GM12878 (cell line): Measurements from ENCODE around the gene KIF6. TPM values are rescaled to one million over a fixed set of nuclear protein-coding genes. Genes with fewer than 3 reads are reported as not detected.

Experiments
- ATAC-seq: fragments of 200-7000 bp; cut with Tn5 transposase; 3 replicates; pipeline ENCODE4 v1.9.1; 2020; ENCODE audit warnings: mild to moderate bottlenecking, moderate library complexity
- BruUV-seq: library from RNA; stranded (reverse); fragments of 400-500 nt; replicated peaks from 2 replicates; lab custom pipeline; 2021; lab: Mats Ljungman, UMichigan
- CTCF ChIA-PET: fragments of 300-600 bp; sonication (Branson Sonifier 250); formaldehyde crosslinking; extraction: SDS; loops from one replicate; lab custom pipeline; 2021; ENCODE audit warnings: inconsistent platforms; lab: Yijun Ruan, JAX
- POLR2A ChIA-PET: fragments of 350-600 bp; formaldehyde crosslinking; extraction: SDS; loops from one replicate; lab custom pipeline; 2021; ENCODE audit warnings: inconsistent platforms; lab: Charles Lee
- RAD21 ChIA-PET: fragments of 300-600 bp; sonication (Branson Sonifier 250); formaldehyde crosslinking; loops from one replicate; lab custom pipeline; 2023; ENCODE audit warnings: antibody characterized with exemption; ENCODE audit not compliant: unreplicated experiment; lab: Charles Lee
- SMC1A ChIA-PET: fragments of 300-600 bp; sonication (Branson Sonifier 250); formaldehyde crosslinking; loops from one replicate; lab custom pipeline; 2023; ENCODE audit not compliant: unreplicated experiment, uncharacterized antibody; lab: Charles Lee
- DNase-seq: peaks from one replicate; pipeline ENCODE4 v3.0.0-alpha.2; 2011; ENCODE audit warnings: low read depth, low spot score
- FAIRE-seq: peaks from 3 replicates; lab custom pipeline; 2011; peaks lifted over from hg19 to GRCh38; lab: Jason Lieb, UNC
- H2AFZ ChIP-seq: 2 replicates; pipeline ENCODE4 v1.6.0; 2011; ENCODE audit warnings: low read depth, low read length, control low read depth; ENCODE audit not compliant: control insufficient read depth
- H3K27ac ChIP-seq: 2 replicates; pipeline ENCODE4 v1.5.1; 2011; ENCODE audit warnings: control low read depth; ENCODE audit not compliant: control insufficient read depth, insufficient read depth
- H3K27me3 ChIP-seq, 2 experiments: replicated peaks in 1 of 2; 2 replicates each; pipeline versions ENCODE4 v1.6.0 to v1.6.1; 2011; ENCODE audit warnings: low read length in 1 of 2; ENCODE audit not compliant: control insufficient read depth in 2 of 2, insufficient read depth in 2 of 2
- H3K36me3 ChIP-seq, 2 experiments: 2 replicates each; pipeline ENCODE4 v1.5.1; 2011; ENCODE audit warnings: low read length in 1 of 2; ENCODE audit not compliant: control insufficient read depth in 2 of 2, insufficient read depth in 2 of 2
- H3K4me1 ChIP-seq: 2 replicates; pipeline ENCODE4 v1.6.1; 2011; ENCODE audit warnings: mild to moderate bottlenecking, low read length, moderate library complexity, mixed read lengths; ENCODE audit not compliant: control insufficient read depth, insufficient read depth
- H3K4me2 ChIP-seq: 2 replicates; pipeline ENCODE4 v1.6.0; 2011; ENCODE audit warnings: control low read depth; ENCODE audit not compliant: control insufficient read depth, insufficient read depth
- H3K4me3 ChIP-seq: fragments of 200-600 bp; sonication (generic); 2 replicates; pipeline ENCODE4 v1.5.1; 2016
- H3K79me2 ChIP-seq: 2 replicates; pipeline ENCODE4 v1.6.0; 2011; ENCODE audit warnings: low read length; ENCODE audit not compliant: control insufficient read depth, insufficient read depth
- H3K9ac ChIP-seq: 2 replicates; pipeline ENCODE4 v1.8.0; 2011; ENCODE audit warnings: low read length, control low read depth, mixed read lengths; ENCODE audit not compliant: control insufficient read depth, insufficient read depth
- H3K9me3 ChIP-seq: replicated peaks from 3 replicates; pipeline ENCODE4 v1.5.1; 2011; ENCODE audit warnings: mild to moderate bottlenecking, low read length; ENCODE audit not compliant: control insufficient read depth, insufficient read depth
- H4K20me1 ChIP-seq: 2 replicates; pipeline ENCODE4 v1.6.0; 2011; ENCODE audit not compliant: control insufficient read depth, insufficient read depth
- CHD2 ChIP-seq: IDR thresholded peaks from 2 replicates; pipeline ENCODE4 v1.6.1; 2011; ENCODE audit warnings: low read depth, low read length, improper control_type of control experiment, borderline replicate concordance
- EED ChIP-seq: sonication (generic); IDR thresholded peaks from 2 replicates; pipeline ENCODE4 v1.6.1; 2016; ENCODE audit warnings: antibody characterized with exemption, low read depth
- HDGF ChIP-seq: fragments of 450-650 bp; IDR thresholded peaks from 2 replicates; pipeline ENCODE4 v1.6.1; 2016; ENCODE audit warnings: antibody characterized with exemption
- NBN ChIP-seq: fragments of 450-650 bp; IDR thresholded peaks from 2 replicates; pipeline ENCODE4 v1.6.1; 2016
- NFYB ChIP-seq: IDR thresholded peaks from 2 replicates; pipeline ENCODE4 v1.6.1; 2011; ENCODE audit warnings: low read depth, mild to moderate bottlenecking, low read length, improper control_type of control experiment, moderate library complexity; ENCODE audit not compliant: insufficient read depth
- RAD51 ChIP-seq: fragments of 450-650 bp; IDR thresholded peaks from 2 replicates; pipeline ENCODE4 v1.6.1; 2016; ENCODE audit warnings: moderate library complexity, mild to moderate bottlenecking, inconsistent platforms
- RCOR1 ChIP-seq: conservative IDR thresholded peaks from 2 replicates; pipeline ENCODE4 v1.6.1; 2012; ENCODE audit warnings: low read depth, low read length, improper control_type of control experiment
- RELA ChIP-seq: fragments of 450-650 bp; IDR thresholded peaks from 2 replicates; pipeline ENCODE4 v1.8.0; 2014; ENCODE audit warnings: borderline replicate concordance; ENCODE audit not compliant: partially characterized antibody
- RELB ChIP-seq: fragments of 450-650 bp; IDR thresholded peaks from 2 replicates; pipeline ENCODE4 v1.6.1; 2017; ENCODE audit warnings: low read depth, mild to moderate bottlenecking, moderate library complexity
- USF1 ChIP-seq: IDR thresholded peaks from 2 replicates; pipeline ENCODE4 v1.6.1; 2011; ENCODE audit warnings: borderline replicate concordance, low read depth, mild to moderate bottlenecking, moderate library complexity, mixed read lengths, low read length; ENCODE audit not compliant: insufficient read depth; ENCODE audit errors: extremely low read length
- ZNF384 ChIP-seq: IDR thresholded peaks from 2 replicates; pipeline ENCODE4 v1.6.1; 2012; ENCODE audit warnings: low read depth, mild to moderate bottlenecking, low read length, improper control_type of control experiment, borderline replicate concordance
- WGBS: methylation state at CpG from one replicate; pipeline ENCODE4 v1.1.6; 2016; ENCODE audit warnings: low lambda C conversion rate; ENCODE audit not compliant: insufficient replicate concordance, insufficient coverage; ENCODE audit errors: missing lambda C conversion rate; 5-methylcytosine and 5-hydroxymethylcytosine counted together
- in situ Hi-C: fragments of 300-500 bp; cut with MboI; formaldehyde crosslinking; loops from 9 replicates; pipeline ENCODE4 v1.14.3; 2018; ENCODE audit warnings: mixed read lengths
- intact Hi-C: fragments of 100-400 bp; cut with micrococcal nuclease; formaldehyde crosslinking; loops from one replicate; pipeline ENCODE4 v1.14.2; 2022; ENCODE audit not compliant: unreplicated experiment
- polyA plus RNA-seq, 11 experiments: library from polyadenylated mRNA; depleted of rRNA in 4 of 11; unstranded in 6 of 11; stranded (reverse) in 5 of 11; fragments of >200 nt; fragmentation: Nextera tagmentation in 4 of 11; fragmentation: Illumina TruSeq in 1 of 11; extraction: Ambion mirVana in 4 of 11; extraction: Trizol in 1 of 11; gene quantifications; 1 replicate in 1 of 11; 2 replicates in 10 of 11; pipeline versions ENCODE4 v1.2.1 to v1.2.3, GENCODE V29; 2011 to 2016; ENCODE audit warnings: inconsistent platforms in 2 of 11, missing spikeins in 2 of 11, low read depth in 1 of 11
- total RNA-seq, 4 experiments: library from RNA; depleted of rRNA in 3 of 4; stranded (reverse); fragments of >200 nt in 3 of 4; fragmentation: Illumina TruSeq in 1 of 4; extraction: Trizol in 1 of 4; gene quantifications; 2 replicates each; pipeline versions ENCODE4 v1.2.1 to v1.2.3, GENCODE V29; 2013 to 2021
- TF ChIP-seq, protein P1 (sequence below): fragments of 450-650 bp; IDR thresholded peaks from 2 replicates; pipeline ENCODE4 v1.6.1; 2014; ENCODE audit warnings: mild to moderate bottlenecking
- TF ChIP-seq, protein P2 (sequence below): IDR thresholded peaks from 2 replicates; pipeline ENCODE4 v1.6.1; 2011; ENCODE audit warnings: low read depth, low read length, improper control_type of control experiment, borderline replicate concordance

KIF6 gene
- total and polyA plus RNA-seq, 10 of the 15 experiments (the other 5 are each of a cell fraction or from before 2014, with no cell fraction given), result 0.09 to 1.0 (median 0.28) TPM

- TF ChIP-seq, protein P1, sequence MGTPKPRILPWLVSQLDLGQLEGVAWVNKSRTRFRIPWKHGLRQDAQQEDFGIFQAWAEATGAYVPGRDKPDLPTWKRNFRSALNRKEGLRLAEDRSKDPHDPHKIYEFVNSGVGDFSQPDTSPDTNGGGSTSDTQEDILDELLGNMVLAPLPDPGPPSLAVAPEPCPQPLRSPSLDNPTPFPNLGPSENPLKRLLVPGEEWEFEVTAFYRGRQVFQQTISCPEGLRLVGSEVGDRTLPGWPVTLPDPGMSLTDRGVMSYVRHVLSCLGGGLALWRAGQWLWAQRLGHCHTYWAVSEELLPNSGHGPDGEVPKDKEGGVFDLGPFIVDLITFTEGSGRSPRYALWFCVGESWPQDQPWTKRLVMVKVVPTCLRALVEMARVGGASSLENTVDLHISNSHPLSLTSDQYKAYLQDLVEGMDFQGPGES, result no peak
- TF ChIP-seq EED, result no peak
Observed at GRCh38 chr6:39698789-39699188, 26.4 kb downstream of the KIF6 start (continued).

DNA sequence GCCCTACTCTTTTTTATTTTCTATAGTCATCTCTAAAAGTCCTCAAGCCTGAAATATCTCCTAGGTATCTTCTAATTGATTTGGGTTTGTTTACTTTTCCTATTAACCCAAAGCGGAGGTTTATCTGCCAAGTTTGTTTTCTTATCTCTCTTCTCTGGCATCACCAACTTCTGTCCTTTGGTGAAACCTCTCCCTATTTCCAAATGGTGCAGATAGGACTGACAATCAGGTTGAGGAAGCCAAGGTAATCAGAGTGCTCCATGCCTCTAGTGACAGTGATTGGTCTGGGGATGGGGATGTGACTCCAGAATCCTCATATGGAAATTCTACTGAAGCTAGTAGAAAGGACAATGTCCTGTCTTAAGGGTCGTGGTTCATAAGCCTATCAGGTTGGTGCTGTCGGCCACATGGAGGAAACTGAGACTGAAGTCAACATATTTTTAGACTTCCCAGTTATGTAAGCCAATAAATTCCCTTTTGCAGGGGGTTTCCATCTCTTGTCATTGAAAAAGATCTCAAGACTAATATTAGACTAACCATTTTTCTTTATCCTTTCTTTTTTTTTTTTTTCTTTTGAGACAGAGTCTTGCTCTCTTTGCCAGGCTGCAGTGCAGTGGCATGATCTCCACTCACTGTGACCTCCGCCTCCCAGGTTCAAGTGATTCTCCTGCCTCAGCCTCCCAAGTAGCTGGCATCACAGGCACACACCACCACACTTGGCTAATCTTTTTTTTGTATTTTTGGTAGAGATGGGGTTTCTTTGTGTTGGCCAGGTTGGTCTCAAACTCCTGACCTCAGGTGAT lies 28.0 kb downstream of the KIF6 start:
- ChIA-PET RAD21 (interaction anchor here (1.1 kb wide), 1 partner anchor 11 kb away, joined by 3 read pairs; no protein-coding TSS in a partner anchor), POLR2A (interaction anchor here (0.8 kb wide), 1 partner anchor 30 kb away, joined by 3 read pairs; no protein-coding TSS in a partner anchor), CTCF (interaction anchor here (0.8 to 1.4 kb wide), 2 partner anchors 11 to 50 kb away, joined by 3 to 4 read pairs; no protein-coding TSS in a partner anchor), SMC1A (interaction anchor here (0.9 to 3.2 kb wide), 12 partner anchors 8 to 149 kb away, joined by 3 to 15 read pairs (median 4); no protein-coding TSS in a partner anchor)
- H3K9ac ChIP-seq, result no peak overlapping the region
- no peaks in the 10 kb centered on the region; a peak in 1 of 4 replicates for H3K36me3 ChIP-seq
- TSS peak; percentile 71 for BruUV-seq
- H3K9me3 ChIP-seq, result peaks cover 2% of the 10 kb centered on the region
- no peaks in the 10 kb centered on the region for H3K79me2 ChIP-seq
- DNase-seq, result peak; percentile 38
- no peaks in the 10 kb centered on the region for H3K27me3 ChIP-seq
- no peaks in the 10 kb centered on the region for H4K20me1 ChIP-seq
- peak overlapping the region; percentile 25 for H3K27ac ChIP-seq
- FAIRE-seq, result peak; percentile 66
- peak; percentile 87 for ATAC-seq
- peak overlapping the region; percentile 48; the same call in 1 of the 2 replicates for H2AFZ ChIP-seq
- in situ Hi-C loops, result no loop called here
- peak overlapping the region; percentile 44; the same call in 1 of the 2 replicates for H3K4me2 ChIP-seq
- intact Hi-C loops, result no loop called here
- peaks cover 7% of the 10 kb centered on the region; the same call in 1 of the 2 replicates for H3K4me1 ChIP-seq
- WGBS, result 49% methylated on average over 4 of the region's 4 CpGs
- no peak overlapping the region for H3K4me3 ChIP-seq
- TF ChIP-seq RELB (peak; percentile 65; the same call in 1 of the 2 replicates), ZNF384 (0 out of 2 replicates have a peak, but pooled peaks have one; percentile 31), RELA (peak; percentile 64), RAD51 (peak; percentile 49; the same call in 1 of the 2 replicates), NFYB (0 out of 2 replicates have a peak, but pooled peaks have one; percentile 17), HDGF (peak; percentile 77; the same call in 1 of the 2 replicates), USF1 (peak; percentile 10), CHD2 (no peak), NBN (0 out of 2 replicates have a peak, but pooled peaks have one; percentile 63), RCOR1 (no peak)
- TF ChIP-seq, protein P2, sequence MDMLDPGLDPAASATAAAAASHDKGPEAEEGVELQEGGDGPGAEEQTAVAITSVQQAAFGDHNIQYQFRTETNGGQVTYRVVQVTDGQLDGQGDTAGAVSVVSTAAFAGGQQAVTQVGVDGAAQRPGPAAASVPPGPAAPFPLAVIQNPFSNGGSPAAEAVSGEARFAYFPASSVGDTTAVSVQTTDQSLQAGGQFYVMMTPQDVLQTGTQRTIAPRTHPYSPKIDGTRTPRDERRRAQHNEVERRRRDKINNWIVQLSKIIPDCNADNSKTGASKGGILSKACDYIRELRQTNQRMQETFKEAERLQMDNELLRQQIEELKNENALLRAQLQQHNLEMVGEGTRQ, result peak; percentile 20; the same call in 1 of the 2 replicates
